Endothelial cell of umbilical vein (primary cell): Measurements from ENCODE around the gene LLGL2. TPM values are rescaled to one million over a fixed set of nuclear protein-coding genes. Genes with fewer than 3 reads are reported as not detected.

ENCODE experiments used
- BruUV-seq: library from RNA; stranded (reverse); fragments of 400-500 nt; replicated peaks from 2 replicates; lab custom pipeline; 2021; lab: Mats Ljungman, UMichigan
- CTCF ChIA-PET: fragments of 300-600, 350-600 bp; sonication (Branson Sonifier 250); formaldehyde crosslinking; loops from one replicate; lab custom pipeline; 2021; ENCODE audit warnings: antibody characterized with exemption, inconsistent platforms; lab: Charles Lee
- POLR2A ChIA-PET: fragments of 300-600, 350-600 bp; sonication (Branson Sonifier 250); formaldehyde crosslinking; loops from one replicate; lab custom pipeline; 2021; ENCODE audit warnings: antibody characterized with exemption, inconsistent platforms; lab: Charles Lee
- DNase-seq: peaks from one replicate; pipeline ENCODE4 v3.0.0-alpha.2; 2011; ENCODE audit warnings: low read depth, low spot score
- FAIRE-seq: peaks from 2 replicates; lab custom pipeline; 2011; peaks lifted over from hg19 to GRCh38; lab: Jason Lieb, UNC
- H2AFZ ChIP-seq: 2 replicates; pipeline ENCODE4 v1.6.0; 2012; ENCODE audit warnings: low read depth, low read length, control low read depth, inconsistent platforms
- H3K27ac ChIP-seq: 2 replicates; pipeline ENCODE4 v1.5.1; 2011; ENCODE audit warnings: low read depth, mild to moderate bottlenecking, control low read depth, low read length, moderate library complexity; ENCODE audit not compliant: insufficient read depth
- H3K27me3 ChIP-seq, 2 experiments: 2 replicates each; pipeline versions ENCODE4 v1.6.0 to v1.6.1; 2011; ENCODE audit warnings: low read length in 2 of 2, mixed read lengths in 1 of 2; ENCODE audit not compliant: control insufficient read depth in 2 of 2, insufficient read depth in 2 of 2
- H3K36me3 ChIP-seq, 2 experiments: 2 replicates in 1 of 2; 3 replicates in 1 of 2; pipeline ENCODE4 v1.5.1; 2011; ENCODE audit warnings: low read length in 2 of 2, mild to moderate bottlenecking in 1 of 2, moderate library complexity in 1 of 2; ENCODE audit not compliant: control insufficient read depth in 2 of 2, insufficient read depth in 2 of 2; ENCODE audit errors: extremely low read depth in 1 of 2
- H3K4me1 ChIP-seq: 3 replicates; pipeline ENCODE4 v1.5.1; 2011; ENCODE audit warnings: mild to moderate bottlenecking, low read length; ENCODE audit not compliant: control insufficient read depth, insufficient read depth; ENCODE audit errors: extremely low read depth
- H3K4me2 ChIP-seq: 2 replicates; pipeline ENCODE4 v1.6.1; 2011; ENCODE audit warnings: low read length, control low read depth, mixed read lengths; ENCODE audit not compliant: insufficient read depth
- H3K4me3 ChIP-seq, 3 experiments: fragments of 200-600 bp in 1 of 3; sonication (generic), shearing (Covaris generic) in 1 of 3; replicated peaks in 1 of 3; 2 replicates each; pipeline ENCODE4 v1.5.1; 2011 to 2016; ENCODE audit warnings: control low read depth in 3 of 3, low read length in 3 of 3, mild to moderate bottlenecking in 2 of 3, inconsistent platforms in 1 of 3, low read depth in 1 of 3, moderate library complexity in 1 of 3; ENCODE audit not compliant: insufficient read depth in 1 of 3
- H3K79me2 ChIP-seq: 2 replicates; pipeline ENCODE4 v1.6.0; 2012; ENCODE audit warnings: low read length, inconsistent platforms; ENCODE audit not compliant: control insufficient read depth, insufficient read depth
- H3K9ac ChIP-seq: replicated peaks from 2 replicates; pipeline ENCODE3; 2011; ENCODE audit warnings: low read length, control low read depth; ENCODE audit not compliant: insufficient read depth; ENCODE audit errors: extremely low read depth
- H3K9me1 ChIP-seq: replicated peaks from 3 replicates; pipeline ENCODE4 v1.6.0; 2011; ENCODE audit warnings: mild to moderate bottlenecking, low read length; ENCODE audit not compliant: control insufficient read depth, insufficient read depth; ENCODE audit errors: extremely low read depth
- H3K9me3 ChIP-seq: replicated peaks from 2 replicates; pipeline ENCODE4 v1.5.1; 2012; ENCODE audit warnings: low read length, inconsistent platforms; ENCODE audit not compliant: control insufficient read depth, insufficient read depth
- H4K20me1 ChIP-seq: replicated peaks from 2 replicates; pipeline ENCODE3; 2011; ENCODE audit warnings: mild to moderate bottlenecking, low read length; ENCODE audit not compliant: control insufficient read depth, insufficient read depth; ENCODE audit errors: extremely low read depth
- EZH2 ChIP-seq: IDR thresholded peaks from 2 replicates; pipeline ENCODE4 v1.6.1; 2012; ENCODE audit warnings: borderline replicate concordance, low read depth, mild to moderate bottlenecking, moderate library complexity, low read length, inconsistent platforms; ENCODE audit not compliant: severe bottlenecking
- FOS ChIP-seq: IDR thresholded peaks from 2 replicates; pipeline ENCODE4 v1.6.1; 2011; ENCODE audit warnings: mild to moderate bottlenecking, low read length, moderate library complexity, borderline replicate concordance; ENCODE audit not compliant: insufficient read depth
- GATA2 ChIP-seq: IDR thresholded peaks from 2 replicates; pipeline ENCODE4 v1.7.0; 2011; ENCODE audit warnings: low read depth, mild to moderate bottlenecking, moderate library complexity, mixed read lengths, low read length; ENCODE audit not compliant: insufficient read length, insufficient read depth
- JUN ChIP-seq: IDR thresholded peaks from 2 replicates; pipeline ENCODE4 v1.6.1; 2011; ENCODE audit warnings: borderline replicate concordance, low read depth; ENCODE audit not compliant: insufficient read length, insufficient read depth
- MYC ChIP-seq: IDR thresholded peaks from one replicate; pipeline ENCODE4 v1.6.1; 2011; ENCODE audit warnings: mild to moderate bottlenecking, low read depth, low read length
- POLR2A ChIP-seq: IDR thresholded peaks from 2 replicates; pipeline ENCODE4 v1.6.1; 2012; ENCODE audit warnings: low read depth, mild to moderate bottlenecking, control low read depth, low read length
- POLR2AphosphoS5 ChIP-seq: IDR thresholded peaks from 2 replicates; pipeline ENCODE4 v1.6.1; 2012; ENCODE audit warnings: low read depth, mild to moderate bottlenecking, control low read depth, low read length, moderate library complexity; ENCODE audit not compliant: insufficient read depth
- dilution Hi-C: fragments of 300-500 bp; cut with MboI; formaldehyde crosslinking; loops from one replicate; pipeline ENCODE4 v1.15.0; 2019; ENCODE audit warnings: low sequenced_read_pairs; ENCODE audit not compliant: extremely low pct_ligation_motif_present
- intact Hi-C: fragments of 100-400 bp; cut with micrococcal nuclease; formaldehyde crosslinking; loops from one replicate; pipeline ENCODE4 v1.10.0; 2022
- polyA plus RNA-seq, 4 experiments: library from polyadenylated mRNA; depleted of rRNA in 3 of 4; stranded (reverse) in 3 of 4; unstranded in 1 of 4; fragments of >200 nt; gene quantifications; 2 replicates each; pipeline versions ENCODE4 v1.2.1 to v1.2.3, GENCODE V29; 2011 to 2012; ENCODE audit warnings: missing spikeins in 1 of 4
- total RNA-seq: library from RNA; stranded (reverse); gene quantifications from 2 replicates; pipeline ENCODE4 v1.2.3, GENCODE V29; 2021
- TF ChIP-seq, protein P1 (sequence below), 2 donors: IDR thresholded peaks; 1 replicate in 1 of 2; 2 replicates in 1 of 2; pipeline ENCODE4 v1.5.1; 2011; ENCODE audit warnings: low read length in 2 of 2, mild to moderate bottlenecking in 2 of 2, moderate library complexity in 2 of 2, control low read depth in 1 of 2, inconsistent platforms in 1 of 2, low read depth in 1 of 2; ENCODE audit not compliant: insufficient read depth in 1 of 2; ENCODE audit errors: extremely low read depth in 1 of 2
- TF ChIP-seq, protein P2 (sequence below): IDR thresholded peaks from 2 replicates; pipeline ENCODE4 v1.6.1; 2011; ENCODE audit not compliant: insufficient read depth, insufficient read length

The LLGL2 gene
- total and polyA plus RNA-seq, 2 donors (not counting 3 experiments of a cell fraction or from before 2014, with no cell fraction given): 5.3 to 5.4 TPM

DNA sequence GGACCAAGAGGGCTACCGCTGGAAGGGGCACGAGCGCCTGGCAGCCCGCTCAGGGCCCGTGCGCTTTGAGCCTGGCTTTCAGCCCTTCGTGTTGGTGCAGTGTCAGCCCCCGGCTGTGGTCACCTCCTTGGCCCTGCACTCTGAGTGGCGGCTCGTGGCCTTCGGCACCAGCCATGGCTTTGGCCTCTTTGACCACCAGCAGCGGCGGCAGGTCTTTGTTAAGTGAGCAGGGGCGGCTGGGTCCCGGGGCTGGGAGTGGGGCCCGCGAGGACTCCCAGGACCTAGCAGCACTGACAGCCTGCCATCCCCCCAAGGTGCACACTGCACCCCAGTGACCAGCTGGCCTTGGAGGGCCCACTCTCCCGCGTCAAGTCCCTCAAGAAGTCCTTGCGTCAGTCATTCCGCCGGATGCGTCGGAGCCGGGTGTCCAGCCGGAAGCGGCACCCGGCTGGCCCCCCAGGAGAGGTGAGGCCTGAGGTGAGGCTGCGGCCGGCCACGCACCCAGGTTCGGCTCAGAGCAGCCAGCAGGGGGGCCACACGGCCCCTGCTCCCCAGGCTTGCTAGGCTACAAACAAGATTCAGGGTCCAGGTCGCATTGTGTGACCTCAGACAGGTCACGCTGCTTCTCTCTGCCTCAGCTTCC is 44.7 kb downstream of the LLGL2 start:
- Histone ChIP-seq H3K4me3 (no peak overlapping the region), H3K9me3 (no peaks in the 10 kb centered on the region), H3K36me3 (no peaks in the 10 kb centered on the region), H3K9ac (no peak overlapping the region), H2AFZ (no peak overlapping the region), H3K27me3 (no peaks in the 10 kb centered on the region), H3K9me1 (no peaks in the 10 kb centered on the region), H3K79me2 (no peaks in the 10 kb centered on the region), H3K4me2 (no peak overlapping the region), H4K20me1 (no peaks in the 10 kb centered on the region), H3K4me1 (peaks cover 9% of the 10 kb centered on the region), H3K27ac (no peak overlapping the region)
- TF ChIP-seq EZH2 (no peak), GATA2 (no peak), JUN (no peak), FOS (no peak), POLR2AphosphoS5 (no peak), MYC (no peak), POLR2A (no peak)
- TF ChIP-seq, protein P1, sequence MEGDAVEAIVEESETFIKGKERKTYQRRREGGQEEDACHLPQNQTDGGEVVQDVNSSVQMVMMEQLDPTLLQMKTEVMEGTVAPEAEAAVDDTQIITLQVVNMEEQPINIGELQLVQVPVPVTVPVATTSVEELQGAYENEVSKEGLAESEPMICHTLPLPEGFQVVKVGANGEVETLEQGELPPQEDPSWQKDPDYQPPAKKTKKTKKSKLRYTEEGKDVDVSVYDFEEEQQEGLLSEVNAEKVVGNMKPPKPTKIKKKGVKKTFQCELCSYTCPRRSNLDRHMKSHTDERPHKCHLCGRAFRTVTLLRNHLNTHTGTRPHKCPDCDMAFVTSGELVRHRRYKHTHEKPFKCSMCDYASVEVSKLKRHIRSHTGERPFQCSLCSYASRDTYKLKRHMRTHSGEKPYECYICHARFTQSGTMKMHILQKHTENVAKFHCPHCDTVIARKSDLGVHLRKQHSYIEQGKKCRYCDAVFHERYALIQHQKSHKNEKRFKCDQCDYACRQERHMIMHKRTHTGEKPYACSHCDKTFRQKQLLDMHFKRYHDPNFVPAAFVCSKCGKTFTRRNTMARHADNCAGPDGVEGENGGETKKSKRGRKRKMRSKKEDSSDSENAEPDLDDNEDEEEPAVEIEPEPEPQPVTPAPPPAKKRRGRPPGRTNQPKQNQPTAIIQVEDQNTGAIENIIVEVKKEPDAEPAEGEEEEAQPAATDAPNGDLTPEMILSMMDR (IDR thresholded peaks at IDR 0.05; ENCODE audit: extremely low read depth in 1 of 2, insufficient read depth in 1 of 2, low read depth in 1 of 2, low read length in 2 of 2): no peak
- TF ChIP-seq, protein P2, sequence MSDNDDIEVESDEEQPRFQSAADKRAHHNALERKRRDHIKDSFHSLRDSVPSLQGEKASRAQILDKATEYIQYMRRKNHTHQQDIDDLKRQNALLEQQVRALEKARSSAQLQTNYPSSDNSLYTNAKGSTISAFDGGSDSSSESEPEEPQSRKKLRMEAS: no peak
- no peak for DNase-seq
- ChIA-PET POLR2A (no interaction called here), CTCF (no interaction called here)
- intact Hi-C loops: no loop called here
- no TSS peak for BruUV-seq
- FAIRE-seq: no peak
- dilution Hi-C loops: no loop called here
